Measurements from ENCODE around the gene CAP2. TPM values are rescaled to one million over a fixed set of nuclear protein-coding genes. Genes with fewer than 3 reads are reported as not detected.

The CAP2 gene
- total and polyA plus RNA-seq, 4 donors, result 9.0 to 27.0 (median 19.3) TPM

GRCh38 chr6:17476511-17476910 lies 83.1 kb downstream of the CAP2 start:
- DNase-seq (ENCODE audit: low read depth in 4 of 6, low spot score in 6 of 6), result no peak
- Histone ChIP-seq H3K4me1 (ENCODE audit: control insufficient read depth, insufficient read depth, low read length) (no peaks in the 10 kb centered on the region), H3K4me3 (ENCODE audit: low read depth, low read length) (no peak overlapping the region), H3K9me3 (ENCODE audit: control insufficient read depth, insufficient read depth, low read length) (no peaks in the 10 kb centered on the region), H3K27ac (ENCODE audit: low read depth, low read length) (no peak overlapping the region), H3K27me3 (ENCODE audit: control insufficient read depth, insufficient read depth, low read length) (no peaks in the 10 kb centered on the region), H3K36me3 (ENCODE audit: control insufficient read depth, insufficient read depth, low read length) (no peaks in the 10 kb centered on the region)
- no CpG with 5 or more reads among the region's 4 CpGs for WGBS (ENCODE audit: insufficient coverage)

GRCh38 chr6:17477356-17477755 lies 84.0 kb downstream of the CAP2 start:
- whole genome bisulfite sequencing (ENCODE audit: insufficient coverage), result no CpG with 5 or more reads among the region's 2 CpGs
- Histone ChIP-seq H3K36me3 (ENCODE audit: control insufficient read depth, insufficient read depth, low read length) (no peaks in the 10 kb centered on the region), H3K4me1 (ENCODE audit: control insufficient read depth, insufficient read depth, low read length) (no peaks in the 10 kb centered on the region), H3K27me3 (ENCODE audit: control insufficient read depth, insufficient read depth, low read length) (no peaks in the 10 kb centered on the region), H3K4me3 (ENCODE audit: low read depth, low read length) (no peak overlapping the region), H3K9me3 (ENCODE audit: control insufficient read depth, insufficient read depth, low read length) (no peaks in the 10 kb centered on the region), H3K27ac (ENCODE audit: low read depth, low read length) (no peak overlapping the region)
- DNase-seq (ENCODE audit: low read depth in 4 of 6, low spot score in 6 of 6), result no peak

GRCh38 chr6:17478223-17478907 lies 85.0 kb downstream of the CAP2 start:
- Histone ChIP-seq H3K4me1 (ENCODE audit: control insufficient read depth, insufficient read depth, low read length) (no peaks in the 10 kb centered on the region), H3K4me3 (ENCODE audit: low read depth, low read length) (no peak overlapping the region), H3K9me3 (ENCODE audit: control insufficient read depth, insufficient read depth, low read length) (no peaks in the 10 kb centered on the region), H3K27me3 (ENCODE audit: control insufficient read depth, insufficient read depth, low read length) (no peaks in the 10 kb centered on the region), H3K27ac (ENCODE audit: low read depth, low read length) (no peak overlapping the region), H3K36me3 (ENCODE audit: control insufficient read depth, insufficient read depth, low read length) (no peaks in the 10 kb centered on the region)
- DNase-seq (ENCODE audit: low read depth in 4 of 6, low spot score in 6 of 6), result no peak
- WGBS (ENCODE audit: insufficient coverage), result 100% methylated on average over 1 of the region's 7 CpGs

- Histone ChIP-seq H3K9me3 (ENCODE audit: control insufficient read depth, insufficient read depth, low read length) (no peaks in the 10 kb centered on the region), H3K27me3 (ENCODE audit: control insufficient read depth, insufficient read depth, low read length) (no peaks in the 10 kb centered on the region), H3K4me1 (ENCODE audit: control insufficient read depth, insufficient read depth, low read length) (no peaks in the 10 kb centered on the region), H3K36me3 (ENCODE audit: control insufficient read depth, insufficient read depth, low read length) (no peaks in the 10 kb centered on the region), H3K4me3 (ENCODE audit: low read depth, low read length) (no peak overlapping the region), H3K27ac (ENCODE audit: low read depth, low read length) (no peak overlapping the region)
- 96% methylated on average over 7 of the region's 7 CpGs for WGBS (ENCODE audit: insufficient coverage)
- DNase-seq (ENCODE audit: low read depth in 4 of 6, low spot score in 6 of 6), result no peak
Observed at GRCh38 chr6:17478946-17479345, 85.6 kb downstream of the CAP2 start.

- H3K4me1 ChIP-seq (ENCODE audit: control insufficient read depth, insufficient read depth, low read length), result no peaks in the 10 kb centered on the region
- H3K4me3 ChIP-seq (ENCODE audit: low read depth, low read length), result no peak overlapping the region
- no peaks in the 10 kb centered on the region for H3K9me3 ChIP-seq (ENCODE audit: control insufficient read depth, insufficient read depth, low read length)
- DNase-seq (ENCODE audit: low read depth in 4 of 6, low spot score in 6 of 6), result peak in 1 of 6 donors; percentile 45
- no peak overlapping the region for H3K27ac ChIP-seq (ENCODE audit: low read depth, low read length)
- H3K36me3 ChIP-seq (ENCODE audit: control insufficient read depth, insufficient read depth, low read length), result no peaks in the 10 kb centered on the region
- 90% methylated on average over 2 of the region's 4 CpGs for WGBS (ENCODE audit: insufficient coverage)
- no peaks in the 10 kb centered on the region for H3K27me3 ChIP-seq (ENCODE audit: control insufficient read depth, insufficient read depth, low read length)
Observed at GRCh38 chr6:17480476-17480875, 87.1 kb downstream of the CAP2 start.

- Histone ChIP-seq H3K4me1 (ENCODE audit: control insufficient read depth, insufficient read depth, low read length) (no peaks in the 10 kb centered on the region), H3K27ac (ENCODE audit: low read depth, low read length) (no peak overlapping the region), H3K36me3 (ENCODE audit: control insufficient read depth, insufficient read depth, low read length) (no peaks in the 10 kb centered on the region), H3K9me3 (ENCODE audit: control insufficient read depth, insufficient read depth, low read length) (no peaks in the 10 kb centered on the region), H3K4me3 (ENCODE audit: low read depth, low read length) (no peak overlapping the region), H3K27me3 (ENCODE audit: control insufficient read depth, insufficient read depth, low read length) (no peaks in the 10 kb centered on the region)
- WGBS (ENCODE audit: insufficient coverage), result 80% methylated on average over 1 of the region's 7 CpGs
- no peak for DNase-seq (ENCODE audit: low read depth in 4 of 6, low spot score in 6 of 6)
Observed at GRCh38 chr6:17482711-17483110, 89.3 kb downstream of the CAP2 start.

- Histone ChIP-seq H3K9me3 (ENCODE audit: control insufficient read depth, insufficient read depth, low read length) (no peaks in the 10 kb centered on the region), H3K36me3 (ENCODE audit: control insufficient read depth, insufficient read depth, low read length) (no peaks in the 10 kb centered on the region), H3K4me3 (ENCODE audit: low read depth, low read length) (no peak overlapping the region), H3K4me1 (ENCODE audit: control insufficient read depth, insufficient read depth, low read length) (no peaks in the 10 kb centered on the region), H3K27ac (ENCODE audit: low read depth, low read length) (no peak overlapping the region), H3K27me3 (ENCODE audit: control insufficient read depth, insufficient read depth, low read length) (no peaks in the 10 kb centered on the region)
- no peak for DNase-seq (ENCODE audit: low read depth in 4 of 6, low spot score in 6 of 6)
- WGBS (ENCODE audit: insufficient coverage), result 95% methylated on average over 10 of the region's 11 CpGs
Observed at GRCh38 chr6:17483391-17484016, 90.1 kb downstream of the CAP2 start.

GRCh38 chr6:17484201-17484849 lies 90.9 kb downstream of the CAP2 start:
- 61% methylated on average over 8 of the region's 10 CpGs for WGBS (ENCODE audit: insufficient coverage)

GRCh38 chr6:17485181-17485580 lies 91.8 kb downstream of the CAP2 start:
- no peaks in the 10 kb centered on the region for H3K36me3 ChIP-seq (ENCODE audit: control insufficient read depth, insufficient read depth, low read length)
- H3K4me3 ChIP-seq (ENCODE audit: low read depth, low read length), result no peak overlapping the region
- H3K4me1 ChIP-seq (ENCODE audit: control insufficient read depth, insufficient read depth, low read length), result no peaks in the 10 kb centered on the region
- peak in 2 of 6 donors; percentile 52 to 71 for DNase-seq (ENCODE audit: low read depth in 4 of 6, low spot score in 6 of 6)
- H3K9me3 ChIP-seq (ENCODE audit: control insufficient read depth, insufficient read depth, low read length), result no peaks in the 10 kb centered on the region
- H3K27ac ChIP-seq (ENCODE audit: low read depth, low read length), result no peak overlapping the region
- no peaks in the 10 kb centered on the region for H3K27me3 ChIP-seq (ENCODE audit: control insufficient read depth, insufficient read depth, low read length)
- 81% methylated on average over 3 of the region's 4 CpGs for WGBS (ENCODE audit: insufficient coverage)

More at GRCh38 chr6:17484201-17484849, 90.9 kb downstream of the CAP2 start:
- Histone ChIP-seq H3K27me3 (ENCODE audit: control insufficient read depth, insufficient read depth, low read length) (no peaks in the 10 kb centered on the region), H3K27ac (ENCODE audit: low read depth, low read length) (no peak overlapping the region), H3K4me3 (ENCODE audit: low read depth, low read length) (no peak overlapping the region), H3K36me3 (ENCODE audit: control insufficient read depth, insufficient read depth, low read length) (no peaks in the 10 kb centered on the region), H3K4me1 (ENCODE audit: control insufficient read depth, insufficient read depth, low read length) (no peaks in the 10 kb centered on the region), H3K9me3 (ENCODE audit: control insufficient read depth, insufficient read depth, low read length) (no peaks in the 10 kb centered on the region)
- DNase-seq (ENCODE audit: low read depth in 4 of 6, low spot score in 6 of 6), result peak in 2 of 6 donors; percentile 57 to 61

Data from spinal cord (tissue), 10 donors.